Activated gamma-delta T cell treated with Interleukin-2 at 50 U/mL for 16 hours (primary cell): ENCODE data around the gene GRK1.

Source experiments
- DNase-seq: peaks from one replicate; pipeline ENCODE4 v3.0.0-alpha.2; 2020

GRK1 gene

GRCh38 chr13:113632706-113633484 is 34.1 kb upstream of the GRK1 start:
- DNase-seq, result no peak

- DNase-seq, result no peak
Measured at GRCh38 chr13:113633485-113633873, 33.5 kb upstream of the GRK1 start.

- no peak for DNase-seq
Measured at GRCh38 chr13:113634279-113635047, 32.6 kb upstream of the GRK1 start.

GRCh38 chr13:113635048-113635420 is 32.0 kb upstream of the GRK1 start:
- DNase-seq, result no peak

GRCh38 chr13:113635709-113636108 is 31.3 kb upstream of the GRK1 start:
- DNase-seq, result no peak

GRCh38 chr13:113636266-113636963 is 30.6 kb upstream of the GRK1 start:
- DNase-seq, result no peak

- no peak for DNase-seq
Measured at GRCh38 chr13:113637262-113638160, 29.5 kb upstream of the GRK1 start.

- no peak for DNase-seq
Measured at GRCh38 chr13:113638173-113638746, 28.8 kb upstream of the GRK1 start.

- no peak for DNase-seq
Measured at GRCh38 chr13:113638806-113639205, 28.2 kb upstream of the GRK1 start.

GRCh38 chr13:113639616-113640262 is 27.3 kb upstream of the GRK1 start:
- no peak for DNase-seq

GRCh38 chr13:113641426-113641825 is 25.6 kb upstream of the GRK1 start:
- DNase-seq, result no peak

GRCh38 chr13:113642563-113642962 is 24.5 kb upstream of the GRK1 start:
- DNase-seq, result no peak

GRCh38 chr13:113643593-113643992 is 23.4 kb upstream of the GRK1 start:
- DNase-seq, result no peak

GRCh38 chr13:113644800-113645199 is 22.2 kb upstream of the GRK1 start:
- DNase-seq, result no peak

GRCh38 chr13:113645329-113645728 is 21.7 kb upstream of the GRK1 start:
- DNase-seq, result no peak

GRCh38 chr13:113646376-113646775 is 20.6 kb upstream of the GRK1 start:
- DNase-seq, result no peak

- no peak for DNase-seq
Measured at GRCh38 chr13:113646921-113647340, 20.1 kb upstream of the GRK1 start.

- DNase-seq, result no peak
Measured at GRCh38 chr13:113647351-113648215, 19.4 kb upstream of the GRK1 start.

GRCh38 chr13:113648216-113648610 is 18.8 kb upstream of the GRK1 start:
- DNase-seq, result no peak

- no peak for DNase-seq
Measured at GRCh38 chr13:113649212-113649611, 17.8 kb upstream of the GRK1 start.

- no peak for DNase-seq
Measured at GRCh38 chr13:113650275-113650674, 16.7 kb upstream of the GRK1 start.
